PC-9 (cell line): ENCODE measurements around the gene MAN2A1.

Experiments
- CTCF ChIP-seq: fragments of 200-600 bp; sonication (generic); conservative IDR thresholded peaks from 2 replicates; pipeline ENCODE4 v1.6.1; 2017; ENCODE audit warnings: mixed run types, antibody characterized with exemption, mild to moderate bottlenecking, moderate library complexity
- EZH2 ChIP-seq: fragments of 200-600 bp; sonication (generic); IDR thresholded peaks from 2 replicates; pipeline ENCODE4 v1.8.0; 2017; ENCODE audit warnings: antibody characterized with exemption, low read depth

DNA sequence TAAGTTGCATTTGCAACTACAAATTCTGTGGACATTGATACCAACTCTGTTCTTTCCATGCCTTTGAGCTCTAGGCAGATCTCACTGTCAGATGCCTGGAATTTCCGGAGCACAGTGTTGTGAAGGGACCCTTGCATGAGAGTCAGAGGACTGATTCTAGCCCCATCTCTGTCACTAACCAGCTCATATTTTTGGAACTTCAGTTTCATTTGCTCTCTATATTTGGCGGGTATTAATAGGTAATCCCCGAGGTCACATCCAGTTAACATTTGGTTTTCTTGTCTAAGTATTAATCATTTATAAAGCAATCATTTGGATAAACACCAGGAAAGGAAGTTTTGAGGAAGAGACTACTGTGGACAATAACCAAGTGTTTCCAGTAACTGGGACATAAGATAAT lies 115.7 kb downstream of the MAN2A1 start:
- no peak for TF ChIP-seq CTCF
- TF ChIP-seq EZH2: no peak
